Left cardiac atrium (tissue), 4 donors: ENCODE results near the gene TBPL2. TPM values are rescaled to one million over a fixed set of nuclear protein-coding genes. Genes with fewer than 3 reads are reported as not detected.
"Not testable (repeated sequence)": the region's sequence is repeated elsewhere in the genome, so short reads cannot be mapped to it uniquely, and the experiment has no call there.

Experiments
- ATAC-seq, 2 donors: fragments of 200-7000 bp; cut with Tn5 transposase; one replicate each; pipeline ENCODE4 v1.9.1; 2020; ENCODE audit warnings: mild to moderate bottlenecking in 2 of 2, moderate library complexity in 2 of 2
- DNase-seq: peaks from one replicate; pipeline ENCODE4 v3.0.0-alpha.2; 2020
- intact Hi-C, 2 donors: fragments of 100-400 bp; cut with DNase I; formaldehyde crosslinking; loops; one replicate each; pipeline versions ENCODE4 v1.14.1 to v1.15.1; 2022 to 2023
- long read RNA-seq: library from polyadenylated mRNA; unstranded; transcript quantifications from one replicate; pipeline ENCODE4 v2.0.0, GENCODE V29; 2021
- total RNA-seq, 2 donors: library from RNA; stranded (reverse); fragmentation: NEBNext Ultra II Directional; extraction: Animal tissue kit (Norgen Biotek cat#: 25700); gene quantifications; one replicate each; pipeline ENCODE4 v1.2.1, GENCODE V29; 2021
- donor health status: DM: no; HTN: yes; CAD: no.
- donor health status: DM: no; HTN: yes; CAD: no; lungs with severe emphysema.
- donor health status: DM: yes; HTN: yes; CAD: no.
- donor health status: Dilated cardiomyopathy.

Gene TBPL2
- not detected for total RNA-seq
- long read RNA-seq = 0 reads

DNA sequence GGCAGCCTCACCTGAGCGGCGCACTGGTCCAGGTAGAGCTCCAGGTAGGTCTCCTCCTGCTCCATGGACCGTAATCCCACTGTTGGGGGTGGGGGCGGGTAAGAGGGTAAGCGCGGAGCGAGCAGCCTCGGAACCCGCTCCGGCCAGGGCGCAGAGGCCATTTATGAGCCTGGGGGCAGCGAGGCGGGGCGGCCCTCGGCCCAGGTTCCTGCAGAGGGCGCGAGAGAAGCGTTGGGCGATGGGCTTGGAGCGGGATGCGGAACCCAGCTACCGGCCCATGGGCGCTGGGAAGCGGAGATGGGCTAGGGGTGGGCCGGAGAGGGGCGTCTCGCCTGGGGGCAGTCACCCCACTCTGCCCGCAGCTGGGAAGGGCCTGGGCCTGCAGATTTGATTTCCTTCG lies at the start of gene TBPL2:
Gene TBPL2 (minus strand): TSS at position 232 of the 400 bp plus-strand sequence. CDS start 167 bp downstream, at position 65.
- DNase-seq (no peak), ATAC-seq (no peak)
- intact Hi-C loops = loop anchor here in 1 of 2 donors (10.0 kb wide), 1 partner anchor 134 kb away; no protein-coding TSS in a partner anchor

DNA sequence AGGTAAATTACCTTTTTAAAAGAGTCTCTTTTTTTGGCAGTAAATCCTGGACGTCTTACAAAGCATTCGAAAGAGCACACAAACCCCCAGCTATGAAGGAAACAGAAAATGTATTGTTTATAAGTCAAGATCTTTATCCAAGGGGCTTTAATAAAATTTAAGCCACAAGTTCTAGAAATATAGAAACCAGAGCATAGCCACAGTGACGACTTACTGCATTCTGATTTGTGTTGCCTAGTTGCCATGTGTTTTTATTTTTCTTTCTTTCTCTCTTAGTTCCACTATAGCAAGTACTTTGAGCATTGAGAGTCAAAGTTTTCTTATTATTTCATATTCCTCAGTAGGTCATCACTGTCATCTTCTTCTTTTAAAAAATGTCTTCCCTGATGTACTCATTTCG lies 47.8 kb upstream of the TBPL2 start:
- intact Hi-C loops = no loop called here
- no peak for DNase-seq

GRCh38 chr14:55482936-55483605 lies 42.7 kb upstream of the TBPL2 start:
- DNase-seq (no peak), ATAC-seq (no peak)
- intact Hi-C loops = no loop called here

More for the DNA sequence above, 47.8 kb upstream of the TBPL2 start:
- ATAC-seq = no peak

GRCh38 chr14:55481769-55482168 lies 41.4 kb upstream of the TBPL2 start:
- no peak for DNase-seq
- intact Hi-C loops = no loop called here
- no peak for ATAC-seq

GRCh38 chr14:55477680-55478079 lies 37.3 kb upstream of the TBPL2 start:
- intact Hi-C loops = no loop called here
- ATAC-seq = peak; percentile 72 to 83
- no peak for DNase-seq

DNA sequence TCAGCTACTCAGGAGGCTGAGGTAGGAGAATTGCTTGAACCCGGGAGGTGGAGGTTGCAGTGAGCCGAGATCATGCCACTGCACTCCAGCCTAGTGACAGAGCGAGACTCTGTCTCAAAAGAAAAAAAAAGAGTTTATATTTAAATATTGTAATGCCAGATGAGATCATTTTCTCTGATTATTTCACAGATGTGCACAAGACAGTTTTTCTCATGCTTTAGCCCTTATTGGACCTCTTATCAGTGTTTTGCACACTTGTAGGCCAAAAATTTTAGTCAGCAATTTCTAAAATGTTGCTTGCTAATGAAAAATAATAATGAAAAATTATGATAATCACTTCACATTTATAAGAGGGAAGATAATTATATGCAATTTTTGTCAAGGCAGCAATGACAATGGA lies 36.0 kb upstream of the TBPL2 start:
- ATAC-seq, DNase-seq, intact Hi-C loops: not testable (repeated sequence)

GRCh38 chr14:55473786-55474185 lies 33.4 kb upstream of the TBPL2 start:
- no peak for ATAC-seq

DNA sequence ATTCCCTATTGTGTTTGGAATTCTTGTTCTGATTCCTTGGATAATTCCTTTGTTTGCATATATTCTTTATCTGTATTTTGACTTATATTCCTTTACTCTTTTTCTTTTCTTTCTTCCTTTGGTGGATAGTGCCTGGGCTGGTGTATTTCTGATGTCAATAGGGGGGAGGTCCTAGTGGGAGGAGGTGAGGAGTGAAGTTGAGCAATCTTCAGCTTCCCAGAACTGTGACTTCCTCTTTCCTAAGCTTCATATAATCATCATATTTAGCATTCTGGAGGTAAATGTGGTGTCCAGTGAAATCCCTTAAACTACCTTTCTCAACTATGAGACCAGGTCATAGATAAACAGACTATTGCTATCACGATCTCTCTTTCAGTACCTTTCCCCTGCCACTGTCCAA lies 29.6 kb upstream of the TBPL2 start:
- intact Hi-C loops = no loop called here
- ATAC-seq (no peak), DNase-seq (no peak)

More at GRCh38 chr14:55473786-55474185, 33.4 kb upstream of the TBPL2 start:
- intact Hi-C loops = no loop called here
- DNase-seq = no peak

DNA sequence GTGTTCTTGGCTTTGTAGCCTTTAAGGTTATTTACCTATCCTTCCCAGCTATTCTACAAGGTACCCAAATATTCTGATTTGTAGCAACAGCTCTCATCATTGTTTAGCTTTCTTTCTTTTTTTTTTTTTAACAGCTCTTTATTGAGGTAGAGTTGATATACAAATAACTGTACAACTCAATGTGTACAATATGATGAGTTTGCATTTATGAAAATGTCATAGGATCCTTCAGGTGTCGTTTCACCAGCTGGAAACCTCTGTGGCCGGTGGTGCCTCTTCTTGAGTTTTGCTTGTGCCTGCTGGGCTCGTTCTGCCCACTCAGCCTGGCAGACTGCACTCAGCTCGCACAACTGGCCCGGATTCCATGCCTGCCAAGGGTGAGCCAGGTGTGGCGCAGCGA lies 26.9 kb upstream of the TBPL2 start:
- no peak for ATAC-seq
- intact Hi-C loops = no loop called here

GRCh38 chr14:55458800-55459515 lies 18.5 kb upstream of the TBPL2 start:
- no peak for DNase-seq
- peak in 1 of 2 donors; percentile 20 for ATAC-seq
- intact Hi-C loops = loop anchor here in 1 of 2 donors (10.0 kb wide), 1 partner anchor 86 kb away; no protein-coding TSS in a partner anchor

More for the DNA sequence above, 26.9 kb upstream of the TBPL2 start:
- DNase-seq = no peak

DNA sequence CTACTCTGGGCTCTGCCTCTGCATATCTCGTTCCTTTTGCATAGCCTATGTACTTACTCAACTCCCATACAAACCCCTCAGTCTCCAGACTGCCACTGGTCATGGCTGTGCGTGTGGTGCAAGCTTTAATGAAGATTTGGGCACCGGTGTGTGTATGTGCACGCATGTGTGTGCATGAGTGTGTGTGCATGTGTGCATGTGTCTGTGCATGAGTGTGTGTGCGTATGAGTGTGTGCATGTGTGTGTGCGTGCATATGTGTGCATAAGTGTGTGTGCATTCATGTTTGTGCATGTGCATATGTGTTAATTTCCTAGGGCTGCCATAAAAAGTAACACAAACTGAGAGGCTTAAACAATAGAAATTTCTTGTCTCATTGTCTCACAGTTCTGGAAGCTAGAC lies 17.1 kb upstream of the TBPL2 start:
- ATAC-seq (no peak), DNase-seq (no peak)
- intact Hi-C loops = loop anchor here in 1 of 2 donors (10.0 kb wide), 1 partner anchor 87 kb away; no protein-coding TSS in a partner anchor

GRCh38 chr14:55456411-55456810 lies 16.0 kb upstream of the TBPL2 start:
- DNase-seq = not testable (repeated sequence)
- intact Hi-C loops = loop anchor here in 1 of 2 donors (10.0 kb wide), 1 partner anchor 88 kb away; no protein-coding TSS in a partner anchor

DNA sequence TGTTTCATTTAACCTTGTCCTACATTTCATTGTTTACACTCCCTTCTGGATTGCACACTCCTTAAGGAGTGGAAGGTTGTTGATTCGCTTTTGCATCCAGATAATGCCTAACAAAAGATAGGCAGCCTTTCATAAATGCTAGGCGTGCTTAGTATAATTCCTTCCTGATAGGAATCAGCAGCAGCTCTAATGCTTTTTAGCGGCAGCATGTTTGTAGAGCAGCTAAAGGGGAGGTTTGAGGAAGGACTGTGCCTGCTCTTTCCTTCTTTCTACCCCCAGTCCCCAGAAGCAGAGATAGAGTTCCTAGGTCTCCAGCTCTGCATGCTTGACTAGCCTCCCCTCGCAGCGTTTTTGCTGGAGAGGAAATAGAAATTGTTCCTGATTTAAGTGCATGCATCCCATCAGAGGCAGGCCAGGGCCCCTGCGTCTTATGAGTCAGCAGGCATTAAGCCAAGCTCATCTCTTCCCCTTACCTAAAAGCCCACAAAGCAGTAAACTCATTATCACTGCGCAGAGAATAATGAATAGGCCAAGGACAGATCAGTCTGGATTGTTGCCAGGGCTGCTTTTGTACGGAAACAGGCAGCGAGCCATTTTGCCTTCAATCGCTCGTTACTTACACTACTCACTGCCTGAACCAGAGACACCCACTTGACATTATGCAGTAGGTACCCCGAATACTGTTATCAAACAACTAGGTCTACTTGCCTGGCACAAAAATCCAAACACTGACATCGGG lies 14.0 kb upstream of the TBPL2 start:
- peak; percentile 77 to 87 for ATAC-seq
- intact Hi-C loops = loop anchor here in 1 of 2 donors (10.0 kb wide), 1 partner anchor 90 kb away; no protein-coding TSS in a partner anchor
- DNase-seq = peak; percentile 48

More at GRCh38 chr14:55456411-55456810, 16.0 kb upstream of the TBPL2 start:
- ATAC-seq = not testable (repeated sequence)

GRCh38 chr14:55451950-55452349 lies 11.5 kb upstream of the TBPL2 start:
- no peak for ATAC-seq
- intact Hi-C loops = loop anchor here in 1 of 2 donors (10.0 kb wide), 1 partner anchor 93 kb away; no protein-coding TSS in a partner anchor
- DNase-seq = no peak

DNA sequence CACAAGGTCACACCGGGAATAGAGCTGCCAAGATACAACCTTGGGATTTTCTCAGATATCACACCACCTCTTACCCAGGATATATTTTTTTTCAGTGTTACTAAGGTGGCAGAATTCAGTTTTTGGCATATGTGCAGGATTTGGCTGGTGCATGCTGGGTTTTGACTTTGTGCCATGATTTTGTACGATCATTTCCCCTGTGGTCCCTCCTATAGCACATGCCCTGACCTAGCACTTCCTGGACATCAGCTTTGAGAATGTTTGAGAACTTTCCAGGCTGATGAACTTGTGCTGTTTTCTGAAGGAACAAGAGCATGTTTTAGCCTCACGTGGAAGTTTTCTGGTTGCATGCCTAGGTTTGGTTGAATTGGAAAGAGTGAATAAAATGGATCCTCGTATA lies 11.0 kb upstream of the TBPL2 start:
- no peak for DNase-seq
- no peak for ATAC-seq
- intact Hi-C loops = loop anchor here in 1 of 2 donors (10.0 kb wide), 1 partner anchor 93 kb away; no protein-coding TSS in a partner anchor

DNA sequence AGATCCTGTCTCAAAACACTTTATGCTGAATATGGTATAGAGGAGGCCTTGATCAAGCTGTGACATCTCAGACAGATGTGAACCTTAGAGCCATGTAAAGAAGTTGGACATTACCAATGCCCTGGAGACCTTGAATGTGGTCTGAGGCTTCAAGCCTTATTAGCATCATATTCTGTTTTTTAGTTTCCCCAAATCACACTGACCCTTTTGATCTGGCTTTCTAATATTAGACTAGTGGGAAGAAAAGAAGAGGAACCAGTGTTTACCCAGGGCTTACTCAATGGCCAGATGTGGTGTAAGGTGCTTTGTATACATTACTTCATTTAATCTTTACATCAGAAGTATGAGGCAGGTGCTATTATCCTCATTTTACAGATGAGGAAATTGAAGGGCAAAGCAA lies 10.6 kb upstream of the TBPL2 start:
- DNase-seq (no peak), ATAC-seq (no peak)
- intact Hi-C loops = loop anchor here in 1 of 2 donors (10.0 kb wide), 1 partner anchor 94 kb away; no protein-coding TSS in a partner anchor

DNA sequence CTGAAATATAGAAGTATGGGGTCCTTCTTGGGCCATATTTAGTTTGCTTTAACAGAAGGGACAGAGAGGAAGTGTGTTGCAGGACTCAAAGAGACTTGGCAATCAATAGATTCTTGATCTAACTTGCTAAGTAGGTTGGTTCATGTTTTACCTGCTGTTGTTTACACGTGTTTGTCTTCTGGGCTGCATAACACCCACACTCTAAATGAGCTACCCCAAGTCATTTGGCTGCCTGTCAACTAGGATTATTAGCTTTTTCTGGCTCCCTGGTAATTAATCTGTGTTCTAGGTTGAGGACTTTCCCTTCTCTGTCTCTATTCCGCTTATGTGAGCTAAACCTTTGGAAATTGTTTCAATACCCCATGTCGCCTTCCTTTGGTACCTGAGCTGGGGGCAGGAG lies 10.1 kb upstream of the TBPL2 start:
- no peak for DNase-seq

GRCh38 chr14:55450124-55450523 lies 9.7 kb upstream of the TBPL2 start:
- DNase-seq (no peak), ATAC-seq (no peak)
- intact Hi-C loops = loop anchor here in 1 of 2 donors (10.0 kb wide), 1 partner anchor 95 kb away; no protein-coding TSS in a partner anchor

More for the DNA sequence above, 10.1 kb upstream of the TBPL2 start:
- no peak for ATAC-seq
- intact Hi-C loops = loop anchor here in 1 of 2 donors (10.0 kb wide), 1 partner anchor 94 kb away; no protein-coding TSS in a partner anchor

DNA sequence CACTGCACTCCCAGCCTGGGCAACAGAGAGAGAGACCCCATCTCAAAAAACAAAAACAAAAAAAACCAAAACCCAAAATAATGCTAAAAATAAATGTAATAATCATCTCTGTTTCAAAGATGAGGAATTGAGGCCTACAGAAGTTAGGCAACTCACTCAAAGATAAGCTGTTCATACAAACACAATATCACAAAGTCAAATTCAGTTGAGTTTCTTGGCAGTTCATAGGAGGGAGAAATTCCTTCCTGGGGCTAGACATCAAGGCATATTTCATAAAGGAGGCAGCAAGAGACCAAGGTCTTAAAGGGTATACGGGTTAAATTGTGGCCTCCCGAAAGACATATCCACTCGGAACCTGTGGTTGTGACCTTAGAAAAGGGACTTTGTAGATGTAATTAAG lies 8.7 kb upstream of the TBPL2 start:
- DNase-seq = no peak

More for the DNA sequence above, 8.7 kb upstream of the TBPL2 start:
- intact Hi-C loops = loop anchor here (5.0 to 10.0 kb wide), 2 partner anchors 126 to 1023 kb away; no protein-coding TSS in a partner anchor
- no peak for ATAC-seq
